Stimulated activated CD4-positive, alpha-beta T cell treated with anti-CD3 and anti-CD28 coated beads, Interleukin-4, amount 100 ng/mL, for 1 hour (primary cell): ENCODE results near the gene CASP9.
"Not testable (repeated sequence)": the region's sequence is repeated elsewhere in the genome, so short reads cannot be mapped to it uniquely, and the experiment has no call there.

Source experiments
- DNase-seq: peaks from one replicate; pipeline ENCODE4 v3.0.0-alpha.2; 2020

Gene CASP9

GRCh38 chr1:15493869-15494390 is 30.1 kb downstream of the CASP9 start:
- DNase-seq, result no peak

- no peak for DNase-seq
These were observed 31.4 kb downstream of the CASP9 start for GRCh38 chr1:15492596-15492995.

- not testable (repeated sequence) for DNase-seq
These were observed 33.0 kb downstream of the CASP9 start for GRCh38 chr1:15491010-15491409.

- DNase-seq, result no peak
These were observed 34.8 kb downstream of the CASP9 start for GRCh38 chr1:15489052-15489736.

GRCh38 chr1:15488371-15488770 is 35.6 kb downstream of the CASP9 start:
- no peak for DNase-seq

- DNase-seq, result not testable (repeated sequence)
These were observed 37.0 kb downstream of the CASP9 start for GRCh38 chr1:15486844-15487610.

- no peak for DNase-seq
These were observed 38.4 kb downstream of the CASP9 start for GRCh38 chr1:15485636-15486035.

- DNase-seq, result not testable (repeated sequence)
These were observed 39.6 kb downstream of the CASP9 start for GRCh38 chr1:15484443-15484842.

- no peak for DNase-seq
These were observed 40.0 kb downstream of the CASP9 start for GRCh38 chr1:15483971-15484370.

- not testable (repeated sequence) for DNase-seq
These were observed 41.0 kb downstream of the CASP9 start for GRCh38 chr1:15482983-15483543.

GRCh38 chr1:15482455-15482854 is 41.6 kb downstream of the CASP9 start:
- not testable (repeated sequence) for DNase-seq

- no peak for DNase-seq
These were observed 44.2 kb downstream of the CASP9 start for GRCh38 chr1:15479654-15480347.

- no peak for DNase-seq
These were observed 46.3 kb downstream of the CASP9 start for GRCh38 chr1:15477646-15478212.

- DNase-seq, result no peak
These were observed 47.1 kb downstream of the CASP9 start for GRCh38 chr1:15476927-15477326.

- no peak for DNase-seq
These were observed 48.2 kb downstream of the CASP9 start, which contains the start of gene CELA2B for GRCh38 chr1:15475752-15476314. TSS of gene CELA2B (plus strand) at chr1:15476104. CDS start at chr1:15476126, 22 bp downstream.

- no peak for DNase-seq
These were observed 51.4 kb downstream of the CASP9 start for GRCh38 chr1:15472587-15472986.

GRCh38 chr1:15471723-15472122 is 52.3 kb downstream of the CASP9 start:
- DNase-seq, result not testable (repeated sequence)

- not testable (repeated sequence) for DNase-seq
These were observed 52.9 kb downstream of the CASP9 start for GRCh38 chr1:15471067-15471466.

- DNase-seq, result not testable (repeated sequence)
These were observed 54.1 kb downstream of the CASP9 start for GRCh38 chr1:15469821-15470448.

- no peak for DNase-seq
These were observed 54.7 kb downstream of the CASP9 start for GRCh38 chr1:15469361-15469760.

GRCh38 chr1:15468145-15468544 is 55.9 kb downstream of the CASP9 start:
- DNase-seq, result no peak
